HG02943 (cell line): Measurements from ENCODE around the gene OR10H4.
"Not testable (repeated sequence)": the region's sequence is repeated elsewhere in the genome, so short reads cannot be mapped to it uniquely, and the experiment has no call there.

ENCODE experiments used
- ATAC-seq: cut with Tn5 transposase; IDR thresholded peaks from one replicate; pipeline ENCODE4 v1.9.1; 2021; ENCODE audit warnings: mild to moderate bottlenecking, low read depth, moderate library complexity; ENCODE audit not compliant: unreplicated experiment

OR10H4 gene

GRCh38 chr19:15948223-15949058, at the start of gene OR10H4:
Gene OR10H4, plus strand, starts transcription at chr19:15949008. Its CDS starts 0 bp downstream, at chr19:15949008.
- no peak for ATAC-seq

GRCh38 chr19:15899561-15899960, 49.2 kb upstream of the OR10H4 start:
- not testable (repeated sequence) for ATAC-seq

GRCh38 chr19:15900032-15900431, 48.8 kb upstream of the OR10H4 start:
- ATAC-seq, result not testable (repeated sequence)

- ATAC-seq, result no peak
These were observed 48.3 kb upstream of the OR10H4 start for GRCh38 chr19:15900504-15900903.

- ATAC-seq, result no peak
These were observed 46.6 kb upstream of the OR10H4 start for GRCh38 chr19:15902254-15902653.

GRCh38 chr19:15902898-15903297, 45.9 kb upstream of the OR10H4 start:
- not testable (repeated sequence) for ATAC-seq

- ATAC-seq, result no peak
These were observed 43.8 kb upstream of the OR10H4 start for GRCh38 chr19:15905026-15905425.

GRCh38 chr19:15911599-15912235, 37.1 kb upstream of the OR10H4 start:
- no peak for ATAC-seq

GRCh38 chr19:15913384-15913783, 35.4 kb upstream of the OR10H4 start:
- ATAC-seq, result no peak

- ATAC-seq, result no peak
These were observed 35.0 kb upstream of the OR10H4 start for GRCh38 chr19:15913830-15914229.

- no peak for ATAC-seq
These were observed 33.7 kb upstream of the OR10H4 start for GRCh38 chr19:15915109-15915508.

GRCh38 chr19:15919243-15919642, 29.6 kb upstream of the OR10H4 start:
- ATAC-seq, result no peak

- no peak for ATAC-seq
These were observed 26.8 kb upstream of the OR10H4 start for GRCh38 chr19:15922021-15922420.

GRCh38 chr19:15923702-15924101, 25.1 kb upstream of the OR10H4 start:
- ATAC-seq, result no peak

- ATAC-seq, result no peak
These were observed 22.3 kb upstream of the OR10H4 start for GRCh38 chr19:15926484-15926883.

- ATAC-seq, result no peak
These were observed 20.5 kb upstream of the OR10H4 start for GRCh38 chr19:15928321-15928720.

GRCh38 chr19:15933761-15934331, 15.0 kb upstream of the OR10H4 start:
- ATAC-seq, result not testable (repeated sequence)

- no peak for ATAC-seq
These were observed 14.3 kb upstream of the OR10H4 start, which contains the start of gene CYP4F11 for GRCh38 chr19:15934332-15935078. Gene CYP4F11, minus strand, starts transcription at chr19:15934529. Its CDS starts 121 bp downstream, at chr19:15934408.

GRCh38 chr19:15935167-15935702, 13.6 kb upstream of the OR10H4 start:
- ATAC-seq, result no peak

- ATAC-seq, result no peak
These were observed 12.6 kb upstream of the OR10H4 start for GRCh38 chr19:15936173-15936572.
